IMR-90 (cell line): ENCODE measurements around the gene GNB1L. TPM values are rescaled to one million over a fixed set of nuclear protein-coding genes. Genes with fewer than 3 reads are reported as not detected.

Experiments
- ATAC-seq: fragments of 200-7000 bp; cut with Tn5 transposase; 2 replicates; pipeline ENCODE4 v1.9.1; 2020; ENCODE audit warnings: low read depth, mild to moderate bottlenecking, moderate library complexity
- BruUV-seq: library from RNA; stranded (reverse); fragments of 400-500 nt; replicated peaks from 2 replicates; lab custom pipeline; 2021; lab: Mats Ljungman, UMichigan
- CTCF ChIA-PET: fragments of 300-600 bp; formaldehyde crosslinking; extraction: SDS; loops from one replicate; lab custom pipeline; 2021; ENCODE audit warnings: antibody characterized with exemption; lab: Yijun Ruan, JAX
- POLR2A ChIA-PET: fragments of 300-600 bp; sonication (Branson Sonifier 250); formaldehyde crosslinking; loops from one replicate; lab custom pipeline; 2022; ENCODE audit warnings: antibody characterized with exemption; ENCODE audit not compliant: unreplicated experiment; lab: Charles Lee
- DNase-seq: peaks from one replicate; pipeline ENCODE4 v3.0.0; 2013
- H2AFZ ChIP-seq: replicated peaks from 2 replicates; pipeline ENCODE3; 2013; ENCODE audit warnings: low read length, mild to moderate bottlenecking; ENCODE audit not compliant: poor library complexity
- H2AK5ac ChIP-seq: 2 replicates; pipeline ENCODE4 v1.6.1; 2013; ENCODE audit warnings: low read depth, low read length, inconsistent platforms
- H2AK9ac ChIP-seq: replicated peaks from 2 replicates; pipeline ENCODE3; 2013; ENCODE audit warnings: mild to moderate bottlenecking, low read depth, low read length, moderate library complexity; ENCODE audit not compliant: poor library complexity
- H2BK120ac ChIP-seq: 2 replicates; pipeline ENCODE4 v1.6.1; 2013; ENCODE audit warnings: low read depth, low read length, inconsistent platforms
- H2BK15ac ChIP-seq: 3 replicates; pipeline ENCODE4 v1.6.1; 2013; ENCODE audit warnings: low read depth, low read length, inconsistent platforms
- H2BK20ac ChIP-seq: 2 replicates; pipeline ENCODE4 v1.6.1; 2013; ENCODE audit warnings: low read depth, mild to moderate bottlenecking, inconsistent platforms, low read length, moderate library complexity
- H2BK5ac ChIP-seq: 2 replicates; pipeline ENCODE4 v1.6.1; 2013; ENCODE audit warnings: mild to moderate bottlenecking, low read depth, low read length, inconsistent platforms; ENCODE audit not compliant: poor library complexity, severe bottlenecking
- H3K14ac ChIP-seq: replicated peaks from 2 replicates; pipeline ENCODE4 v1.6.1; 2013; ENCODE audit warnings: low read depth, low read length, inconsistent platforms
- H3K18ac ChIP-seq: 2 replicates; pipeline ENCODE4 v1.6.1; 2013; ENCODE audit warnings: low read depth, low read length, control low read depth
- H3K23ac ChIP-seq: 2 replicates; pipeline ENCODE4 v1.6.1; 2013; ENCODE audit warnings: low read depth, low read length, inconsistent platforms
- H3K27ac ChIP-seq: 2 replicates; pipeline ENCODE4 v1.5.1; 2013; ENCODE audit warnings: mild to moderate bottlenecking, control low read depth, low read length; ENCODE audit not compliant: insufficient read depth
- H3K27me3 ChIP-seq: 2 replicates; pipeline ENCODE4 v1.6.1; 2013; ENCODE audit warnings: low read length; ENCODE audit not compliant: control insufficient read depth, insufficient read depth
- H3K36me3 ChIP-seq: 2 replicates; pipeline ENCODE4 v1.6.1; 2013; ENCODE audit warnings: low read length, mixed read lengths; ENCODE audit not compliant: control insufficient read depth, insufficient read depth
- H3K4ac ChIP-seq: 2 replicates; pipeline ENCODE4 v1.6.1; 2013; ENCODE audit warnings: low read depth, low read length, inconsistent platforms
- H3K4me1 ChIP-seq: 2 replicates; pipeline ENCODE4 v1.6.1; 2013; ENCODE audit warnings: low read length, mixed read lengths; ENCODE audit not compliant: control insufficient read depth, insufficient read depth
- H3K4me2 ChIP-seq: 2 replicates; pipeline ENCODE4 v1.6.1; 2013; ENCODE audit warnings: low read depth, mild to moderate bottlenecking, control low read depth, low read length, moderate library complexity
- H3K4me3 ChIP-seq: 2 replicates; pipeline ENCODE4 v1.5.1; 2013; ENCODE audit warnings: low read depth, mild to moderate bottlenecking, control low read depth, low read length, moderate library complexity; ENCODE audit not compliant: insufficient read depth
- H3K56ac ChIP-seq: 2 replicates; pipeline ENCODE4 v1.6.1; 2013; ENCODE audit warnings: low read length, inconsistent platforms; ENCODE audit not compliant: insufficient read depth; ENCODE audit errors: extremely low read depth
- H3K79me1 ChIP-seq, 2 experiments: 2 replicates each; pipeline ENCODE4 v1.6.1; 2013; ENCODE audit warnings: low read length in 2 of 2, inconsistent platforms in 1 of 2, low read depth in 1 of 2
- H3K9ac ChIP-seq: 2 replicates; pipeline ENCODE4 v1.6.1; 2013; ENCODE audit warnings: low read depth, low read length, control low read depth
- H3K9me1 ChIP-seq: 2 replicates; pipeline ENCODE4 v1.6.1; 2013; ENCODE audit warnings: low read length, inconsistent platforms; ENCODE audit not compliant: insufficient read depth
- H3K9me3 ChIP-seq: 2 replicates; pipeline ENCODE4 v1.6.1; 2013; ENCODE audit warnings: low read length; ENCODE audit not compliant: control insufficient read depth, insufficient read depth
- H4K20me1 ChIP-seq: 2 replicates; pipeline ENCODE4 v1.6.1; 2013; ENCODE audit warnings: low read length, inconsistent platforms; ENCODE audit not compliant: insufficient read depth
- H4K5ac ChIP-seq: 2 replicates; pipeline ENCODE4 v1.6.1; 2013; ENCODE audit warnings: mild to moderate bottlenecking, low read depth, low read length, control low read depth
- H4K8ac ChIP-seq, 2 experiments: 2 replicates each; pipeline ENCODE4 v1.6.1; 2013; ENCODE audit warnings: low read depth in 2 of 2, low read length in 2 of 2, control low read depth in 1 of 2, inconsistent platforms in 1 of 2
- H4K91ac ChIP-seq: 2 replicates; pipeline ENCODE4 v1.6.1; 2013; ENCODE audit warnings: low read depth, low read length, inconsistent platforms; ENCODE audit not compliant: insufficient read depth
- BHLHE40 ChIP-seq: fragments of 150-350 bp; IDR thresholded peaks from 2 replicates; pipeline ENCODE4 v1.6.1; 2016; ENCODE audit warnings: mild to moderate bottlenecking, low read depth, low read length
- CEBPB ChIP-seq: IDR thresholded peaks from 2 replicates; pipeline ENCODE4 v1.6.1; 2012; ENCODE audit warnings: low read depth, low read length, improper control_type of control experiment
- CHD1 ChIP-seq: IDR thresholded peaks from 2 replicates; pipeline ENCODE4 v1.6.1; 2012; ENCODE audit warnings: low read depth, low read length, improper control_type of control experiment
- CTCF ChIP-seq: conservative IDR thresholded peaks from 2 replicates; pipeline ENCODE4 v1.5.1; 2012; ENCODE audit warnings: mild to moderate bottlenecking, low read depth, low read length, improper control_type of control experiment
- ELK1 ChIP-seq: fragments of 150-350 bp; IDR thresholded peaks from 2 replicates; pipeline ENCODE4 v1.6.1; 2016; ENCODE audit warnings: low read depth, mild to moderate bottlenecking, low read length, moderate library complexity, borderline replicate concordance
- FOS ChIP-seq: fragments of 150-350 bp; IDR thresholded peaks from 2 replicates; pipeline ENCODE4 v1.6.1; 2016; ENCODE audit warnings: low read depth, low read length
- MAFK ChIP-seq: IDR thresholded peaks from 2 replicates; pipeline ENCODE4 v1.6.1; 2012; ENCODE audit warnings: low read depth, low read length, improper control_type of control experiment
- MAZ ChIP-seq: IDR thresholded peaks from 2 replicates; pipeline ENCODE4 v1.6.1; 2012; ENCODE audit warnings: low read depth, mild to moderate bottlenecking, low read length, improper control_type of control experiment, moderate library complexity, borderline replicate concordance
- NFE2L2 ChIP-seq: fragments of 150-350 bp; IDR thresholded peaks from 2 replicates; pipeline ENCODE4 v1.6.1; 2016; ENCODE audit warnings: low read depth, mild to moderate bottlenecking, low read length
- POLR2A ChIP-seq: IDR thresholded peaks from 2 replicates; pipeline ENCODE4 v1.6.1; 2012; ENCODE audit warnings: mild to moderate bottlenecking, low read depth, low read length
- RAD21 ChIP-seq: IDR thresholded peaks from 2 replicates; pipeline ENCODE4 v1.6.1; 2012; ENCODE audit warnings: low read length, improper control_type of control experiment
- RCOR1 ChIP-seq: IDR thresholded peaks from 2 replicates; pipeline ENCODE4 v1.6.1; 2012; ENCODE audit warnings: mild to moderate bottlenecking, low read length, improper control_type of control experiment; ENCODE audit not compliant: insufficient replicate concordance
- RFX5 ChIP-seq: IDR thresholded peaks from 2 replicates; pipeline ENCODE4 v1.8.0; 2012; ENCODE audit warnings: low read depth, mild to moderate bottlenecking, low read length, moderate library complexity
- SMC3 ChIP-seq: fragments of 150-350 bp; IDR thresholded peaks from 2 replicates; pipeline ENCODE4 v1.6.1; 2016; ENCODE audit warnings: low read depth, mild to moderate bottlenecking, antibody characterized with exemption, low read length, moderate library complexity
- USF2 ChIP-seq: fragments of 150-350 bp; IDR thresholded peaks from 2 replicates; pipeline ENCODE4 v1.6.1; 2017; ENCODE audit warnings: mild to moderate bottlenecking, antibody characterized with exemption, low read length, low read depth
- WGBS, 2 experiments: methylation state at CpG; one replicate each; pipeline versions ENCODE4 v1.1.5 to v1.1.7; 2013; ENCODE audit warnings: missing lambda C conversion rate in 2 of 2; ENCODE audit not compliant: insufficient read length in 1 of 2; ENCODE audit errors: extremely low coverage in 2 of 2; 5-methylcytosine and 5-hydroxymethylcytosine counted together
- dilution Hi-C: fragments of 300-500 bp; cut with HindIII; formaldehyde crosslinking; loops from one replicate; pipeline ENCODE4 v1.14.3; 2018; ENCODE audit warnings: low sequenced_read_pairs; ENCODE audit not compliant: unreplicated experiment
- in situ Hi-C: fragments of 300-500 bp; cut with MboI; formaldehyde crosslinking; loops from 3 replicates; pipeline ENCODE4 v1.14.3; 2019; ENCODE audit warnings: low sequenced_read_pairs, inconsistent platforms, mixed read lengths
- intact Hi-C: fragments of 100-400 bp; cut with micrococcal nuclease; formaldehyde crosslinking; loops from 2 replicates; pipeline ENCODE4 v1.10.0; 2022
- polyA plus RNA-seq, 3 experiments: library from polyadenylated mRNA; depleted of rRNA; stranded (reverse); fragments of >200 nt; gene quantifications; 2 replicates each; pipeline ENCODE4 v1.2.3, GENCODE V29; 2012; ENCODE audit warnings: low replicate concordance in 1 of 3
- total RNA-seq: library from RNA; depleted of rRNA; stranded (reverse); fragments of >200 nt; gene quantifications from 2 replicates; pipeline ENCODE4 v1.2.3, GENCODE V29; 2012

GNB1L gene
- total and polyA plus RNA-seq, 2 of the 4 experiments (the other 2 are of a cell fraction): 2.5 to 4.4 TPM

GRCh38 chr22:19871023-19871844 is 16.6 kb upstream of the GNB1L start:
- H2BK20ac ChIP-seq: no peak overlapping the region
- in situ Hi-C loops (no loop called here), dilution Hi-C loops (no loop called here), intact Hi-C loops (no loop called here)
- H3K36me3 ChIP-seq: peaks cover 1% of the 10 kb centered on the region; the same call in 1 of the 2 replicates
- no peak overlapping the region for H4K91ac ChIP-seq
- H3K23ac ChIP-seq: no peak overlapping the region
- H4K5ac ChIP-seq: no peak overlapping the region
- H2BK120ac ChIP-seq: no peak overlapping the region
- ATAC-seq (no peak), DNase-seq (no peak)
- no peaks in the 10 kb centered on the region for H4K20me1 ChIP-seq
- no peak overlapping the region for H2AK5ac ChIP-seq
- no peak overlapping the region for H4K8ac ChIP-seq
- no peaks in the 10 kb centered on the region for H3K4me1 ChIP-seq
- ChIA-PET CTCF (no interaction called here), POLR2A (no interaction called here)
- H3K9ac ChIP-seq: no peak overlapping the region
- no peaks in the 10 kb centered on the region for H3K9me3 ChIP-seq
- no peak overlapping the region for H3K56ac ChIP-seq
- H3K18ac ChIP-seq: no peak overlapping the region
- no peak overlapping the region for H3K4ac ChIP-seq
- H3K27me3 ChIP-seq: no peaks in the 10 kb centered on the region
- H3K9me1 ChIP-seq: 0 out of 2 replicates have a peak, but pooled peaks cover 2% of the 10 kb centered on the region
- H3K79me1 ChIP-seq: no peaks in the 10 kb centered on the region
- 86% methylated on average over 11 of the region's 19 CpGs; no CpG with 5 or more reads in 1 of the 2 experiments for WGBS, 2 experiments
- H3K4me2 ChIP-seq: no peak overlapping the region
- H2AFZ ChIP-seq: no peak overlapping the region
- H3K14ac ChIP-seq: no peak overlapping the region
- BruUV-seq: no TSS peak
- peak overlapping the region; percentile 16 for H2AK9ac ChIP-seq
- H2BK15ac ChIP-seq: no peak overlapping the region
- H3K27ac ChIP-seq: no peak overlapping the region
- no peak overlapping the region for H2BK5ac ChIP-seq
- H3K4me3 ChIP-seq: no peak overlapping the region
- TF ChIP-seq CEBPB (no peak), RFX5 (no peak), CHD1 (no peak), BHLHE40 (no peak), NFE2L2 (no peak), ELK1 (no peak), SMC3 (no peak), RCOR1 (no peak), POLR2A (no peak), FOS (no peak), CTCF (no peak), MAFK (no peak), USF2 (no peak), RAD21 (no peak), MAZ (no peak)
